K562 (cell line): ENCODE measurements around the gene CACNA1C.

Source experiments
- BRCA1 ChIP-seq, 2 experiments: fragments of 450-650 bp in 1 of 2; sonication (generic) in 1 of 2; formaldehyde crosslinking in 1 of 2; IDR thresholded peaks; 2 replicates each; pipeline versions ENCODE4 v1.5.0 to v1.6.1; 2017 to 2020; ENCODE audit warnings: mild to moderate bottlenecking in 1 of 2, missing genetic modification reagents in 1 of 2
- EZH2 ChIP-seq: IDR thresholded peaks from 2 replicates; pipeline ENCODE4 v1.6.1; 2012; ENCODE audit warnings: low read depth, mild to moderate bottlenecking, inconsistent platforms, low read length, borderline replicate concordance
- JUNB ChIP-seq: fragments of 450-650 bp; formaldehyde crosslinking; conservative IDR thresholded peaks from 2 replicates; pipeline ENCODE4 v1.4.0; 2020; ENCODE audit warnings: mild to moderate bottlenecking
- MTF1 ChIP-seq: fragments of 250-450 bp; sonication (Bioruptor Pico); IDR thresholded peaks from 2 replicates; pipeline ENCODE4 v1.9.0; 2021; ENCODE audit warnings: moderate library complexity, mild to moderate bottlenecking, inconsistent platforms, borderline replicate concordance
- POLR2A ChIP-seq: fragments of 450-650 bp; conservative IDR thresholded peaks from 2 replicates; pipeline ENCODE4 v1.6.1; 2016
- POLR2AphosphoS5 ChIP-seq: IDR thresholded peaks from 2 replicates; pipeline ENCODE4 v1.6.1; 2011; ENCODE audit warnings: mild to moderate bottlenecking, low read depth, low read length, moderate library complexity; ENCODE audit not compliant: control insufficient read depth, insufficient read depth
- ZNF263 ChIP-seq: sonication (generic); formaldehyde crosslinking; IDR thresholded peaks from 2 replicates; pipeline ENCODE4 v1.8.0; 2022; ENCODE audit warnings: mild to moderate bottlenecking, missing genetic modification reagents, borderline replicate concordance
- ZNF311 ChIP-seq: fragments of 250-450 bp; sonication (Bioruptor Pico); IDR thresholded peaks from 2 replicates; pipeline ENCODE4 v1.4.0; 2020; ENCODE audit warnings: mild to moderate bottlenecking, moderate library complexity
- ZNF583 ChIP-seq: fragments of 250-450 bp; sonication (Bioruptor Pico); IDR thresholded peaks from 2 replicates; pipeline ENCODE4 v1.4.0; 2020
- TF ChIP-seq, protein P1 (sequence below), 3 experiments: IDR thresholded peaks in 2 of 3; conservative IDR thresholded peaks in 1 of 3; 2 replicates each; pipeline ENCODE4 v1.5.1; 2011 to 2012; ENCODE audit warnings: low read length in 3 of 3, mild to moderate bottlenecking in 3 of 3, control low read depth in 2 of 3, improper control_type of control experiment in 1 of 3, inconsistent platforms in 1 of 3, low read depth in 1 of 3, mixed read lengths in 1 of 3, moderate library complexity in 1 of 3; ENCODE audit not compliant: insufficient read depth in 2 of 3

- TF ChIP-seq POLR2AphosphoS5 = no peak
- TF ChIP-seq POLR2A = no peak
- TF ChIP-seq MTF1 (CRISPR knock-in tag) = no peak
- no peak for TF ChIP-seq ZNF583 (CRISPR knock-in tag)
- TF ChIP-seq BRCA1 (IDR thresholded peaks at IDR 0.05) = no peak
- no peak for TF ChIP-seq BRCA1 (CRISPR knock-in tag; IDR thresholded peaks at IDR 0.05)
- TF ChIP-seq, protein P1, sequence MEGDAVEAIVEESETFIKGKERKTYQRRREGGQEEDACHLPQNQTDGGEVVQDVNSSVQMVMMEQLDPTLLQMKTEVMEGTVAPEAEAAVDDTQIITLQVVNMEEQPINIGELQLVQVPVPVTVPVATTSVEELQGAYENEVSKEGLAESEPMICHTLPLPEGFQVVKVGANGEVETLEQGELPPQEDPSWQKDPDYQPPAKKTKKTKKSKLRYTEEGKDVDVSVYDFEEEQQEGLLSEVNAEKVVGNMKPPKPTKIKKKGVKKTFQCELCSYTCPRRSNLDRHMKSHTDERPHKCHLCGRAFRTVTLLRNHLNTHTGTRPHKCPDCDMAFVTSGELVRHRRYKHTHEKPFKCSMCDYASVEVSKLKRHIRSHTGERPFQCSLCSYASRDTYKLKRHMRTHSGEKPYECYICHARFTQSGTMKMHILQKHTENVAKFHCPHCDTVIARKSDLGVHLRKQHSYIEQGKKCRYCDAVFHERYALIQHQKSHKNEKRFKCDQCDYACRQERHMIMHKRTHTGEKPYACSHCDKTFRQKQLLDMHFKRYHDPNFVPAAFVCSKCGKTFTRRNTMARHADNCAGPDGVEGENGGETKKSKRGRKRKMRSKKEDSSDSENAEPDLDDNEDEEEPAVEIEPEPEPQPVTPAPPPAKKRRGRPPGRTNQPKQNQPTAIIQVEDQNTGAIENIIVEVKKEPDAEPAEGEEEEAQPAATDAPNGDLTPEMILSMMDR (IDR thresholded peaks at IDR 0.05 in 2 of 3, conservative IDR thresholded peaks at IDR 0.05 in 1 of 3; ENCODE audit: insufficient read depth in 2 of 3, low read depth in 1 of 3, low read length in 3 of 3) = no peak
- no peak for TF ChIP-seq EZH2
- TF ChIP-seq ZNF311 (CRISPR knock-in tag) = no peak
- TF ChIP-seq JUNB = no peak
- TF ChIP-seq ZNF263 (CRISPR knock-in tag) = no peak
Measured at GRCh38 chr12:2263901-2264300, 211.1 kb downstream of the CACNA1C start.
